GM21737 (cell line): ENCODE measurements around the gene HDHD3.
A peak's percentile ranks its signal among the peaks of the same experiment; 100 is the strongest.

Experiments used
- ATAC-seq: cut with Tn5 transposase; IDR thresholded peaks from one replicate; pipeline ENCODE4 v1.9.1; 2021; ENCODE audit warnings: mild to moderate bottlenecking, moderate library complexity; ENCODE audit not compliant: unreplicated experiment

Gene HDHD3

DNA sequence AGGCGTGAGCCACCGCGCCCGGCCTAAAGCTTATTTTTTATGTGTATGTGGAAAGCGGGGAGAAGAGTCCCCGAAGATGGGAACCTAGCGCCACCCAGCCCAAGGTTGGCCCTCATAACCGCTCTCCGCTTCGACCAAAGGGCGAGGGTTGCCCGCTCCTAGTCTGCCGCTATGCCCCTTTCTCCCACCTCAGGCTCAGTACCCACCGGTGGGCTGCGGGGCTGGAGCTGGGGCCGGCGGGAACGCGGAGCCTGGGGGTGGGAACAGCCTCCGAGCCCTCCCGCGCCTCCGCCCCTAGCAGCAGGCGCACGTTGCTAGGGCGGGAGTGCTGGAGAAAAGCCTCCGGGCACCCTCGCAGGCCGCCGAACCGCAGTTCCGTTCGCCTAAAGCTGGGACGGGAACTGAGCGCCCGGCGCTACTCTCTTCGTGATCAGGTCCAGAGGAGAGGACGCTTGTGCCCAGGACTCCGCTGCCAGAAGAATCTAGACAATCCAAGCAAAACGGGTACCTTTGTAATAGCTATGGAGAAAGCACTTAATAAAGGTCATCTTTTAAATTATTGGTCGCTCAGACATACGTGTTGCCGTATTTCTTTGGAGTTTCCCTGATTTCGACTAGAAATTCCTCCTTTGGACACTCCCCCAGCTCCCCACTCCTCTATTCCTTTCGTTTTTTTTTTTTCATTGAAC is 36.6 kb downstream of the HDHD3 start, which contains the start of gene WDR31:
Gene WDR31, minus strand, starts transcription at position 265 of the 689 bp plus-strand sequence. CDS start 8,253 bp downstream, outside the sequence.
- peak; percentile 99 for ATAC-seq

DNA sequence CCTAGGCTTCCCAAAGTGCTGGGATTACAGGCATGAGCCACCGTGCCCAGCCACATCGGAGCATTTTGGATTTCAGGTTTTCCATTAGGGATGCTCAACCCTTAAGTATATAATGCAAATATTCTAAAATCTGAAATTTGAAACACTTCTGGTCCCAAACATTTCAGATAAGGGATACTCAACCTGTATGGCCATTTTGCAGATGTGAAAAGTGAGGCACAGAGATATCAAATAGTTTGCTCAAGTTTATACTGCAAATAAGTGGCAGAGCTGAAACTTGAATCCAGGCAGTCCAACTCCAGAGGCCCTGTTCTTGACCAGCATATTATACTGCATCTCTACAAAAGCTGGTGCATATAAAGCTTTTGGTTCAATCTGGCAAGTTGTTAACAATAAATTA is 39.1 kb downstream of the HDHD3 start:
- no peak for ATAC-seq

DNA sequence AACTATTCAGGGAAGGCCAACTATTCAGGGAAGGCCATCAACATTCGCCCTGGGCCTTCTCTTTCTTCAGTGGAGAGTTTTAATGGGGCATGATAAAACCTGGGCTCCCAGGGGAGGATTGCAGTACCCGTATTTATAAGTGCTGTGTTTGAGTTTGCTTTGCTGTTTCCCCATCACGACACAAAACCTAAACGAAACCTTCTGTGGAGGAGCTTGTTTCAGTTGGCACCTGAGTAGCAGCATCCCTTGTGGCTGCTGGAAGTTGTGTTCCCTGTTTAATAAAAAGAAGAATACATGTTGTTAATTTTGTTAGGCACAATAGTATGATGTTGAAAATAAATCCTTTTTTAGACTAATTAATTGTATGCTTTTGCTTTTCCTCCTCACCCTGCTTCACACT is 45.0 kb downstream of the HDHD3 start:
- ATAC-seq, result no peak

DNA sequence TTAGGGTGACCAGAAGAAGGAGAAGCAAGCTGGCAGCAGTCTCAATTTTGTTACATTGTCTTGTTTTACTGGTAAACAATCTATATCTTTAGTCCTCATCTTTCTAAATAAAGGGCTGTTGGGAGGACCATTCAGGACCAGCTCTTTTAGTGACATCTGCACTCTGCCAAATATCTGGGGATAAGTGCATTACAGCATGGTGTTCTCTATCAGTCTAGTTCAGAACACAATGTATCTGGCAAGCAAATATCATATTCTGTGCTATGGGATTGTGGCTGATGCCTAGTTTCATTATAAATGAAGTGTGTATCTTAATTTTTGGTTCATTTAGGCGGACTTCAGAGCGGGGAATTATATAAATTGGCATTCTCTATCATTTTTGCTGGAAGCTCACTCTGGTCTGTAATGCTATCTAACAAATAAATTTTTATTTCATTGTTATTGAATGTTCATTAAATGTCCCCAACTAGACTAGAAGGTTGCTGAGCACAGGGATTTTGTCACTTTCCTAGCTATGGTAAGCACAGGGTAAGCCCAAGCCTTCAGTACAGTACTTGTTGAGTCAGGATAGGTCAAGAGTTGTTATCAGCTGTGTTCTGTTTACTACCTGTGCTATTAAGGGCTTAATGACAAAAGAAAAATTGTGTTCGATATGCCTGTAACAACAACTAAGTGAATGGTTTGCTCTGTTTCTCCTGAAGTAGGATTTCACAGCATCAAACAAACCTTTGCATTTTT is 48.6 kb downstream of the HDHD3 start:
- ATAC-seq, result no peak

DNA sequence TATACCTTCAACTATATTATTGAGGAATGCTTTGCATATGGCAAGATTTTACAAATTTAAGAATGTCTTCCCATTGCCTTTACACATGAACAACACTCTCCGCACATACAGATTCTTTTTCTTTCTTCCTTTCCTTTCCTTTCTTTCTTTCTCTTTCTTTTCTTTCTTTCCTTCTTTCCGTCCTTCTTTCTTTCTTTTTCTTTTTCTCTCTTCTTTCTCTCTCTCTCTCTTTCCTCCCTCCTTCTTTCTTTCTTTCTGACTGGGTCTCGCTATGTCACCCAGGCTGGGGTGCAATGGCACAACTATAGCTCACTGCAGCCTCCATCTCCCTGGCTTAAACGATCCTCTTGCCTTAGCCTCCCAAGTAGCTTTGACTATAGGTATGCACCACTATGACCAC is 50.6 kb downstream of the HDHD3 start:
- ATAC-seq, result no peak
